Measurements from ENCODE around the gene SLC34A3. TPM values are rescaled to one million over a fixed set of nuclear protein-coding genes. Genes with fewer than 3 reads are reported as not detected.

The SLC34A3 gene
- total and polyA plus RNA-seq, 4 donors: 0.03 to 0.65 (median 0.12) TPM; not detected in 1

GRCh38 chr9:137218754-137219271 lies 11.9 kb upstream of the SLC34A3 start:
- TF ChIP-seq CTCF (IDR thresholded peaks at IDR 0.05; ENCODE audit: control extremely low read depth, extremely low read depth): no peak
- Histone ChIP-seq H3K27me3 (ENCODE audit: control insufficient read depth in 3 of 3, insufficient read depth in 3 of 3, low read length in 2 of 3) (no peaks in the 10 kb centered on the region), H3K9ac (ENCODE audit: insufficient read depth in 1 of 2, low read length in 2 of 2) (no peak overlapping the region), H3K36me3 (ENCODE audit: control insufficient read depth in 4 of 4, insufficient read depth in 4 of 4, low read length in 4 of 4) (peaks cover 0 to 23% (median 3%) of the 10 kb centered on the region in 4 donors), H3K4me1 (ENCODE audit: control insufficient read depth in 5 of 5, insufficient read depth in 5 of 5, low read length in 5 of 5) (peaks cover 0 to 19% (median 1%) of the 10 kb centered on the region in 5 donors), H3K9me3 (ENCODE audit: control insufficient read depth in 4 of 4, insufficient read depth in 3 of 4, low read length in 3 of 4) (no peaks in the 10 kb centered on the region), H3K4me3 (no peak overlapping the region), H3K27ac (ENCODE audit: low read depth in 1 of 2, low read length in 1 of 2) (peak overlapping the region; percentile 72 to 73)
- peak; percentile 15 for ATAC-seq (ENCODE audit: insufficient read depth, low FRiP score)
- WGBS, 2 donors: 59 to 77% methylated on average over 12 of the region's 12 CpGs
- no peak for DNase-seq

GRCh38 chr9:137219757-137220316 lies 10.9 kb upstream of the SLC34A3 start:
- DNase-seq (no peak), ATAC-seq (ENCODE audit: insufficient read depth, low FRiP score) (no peak)
- no peak overlapping the region for H3K4me3 ChIP-seq
- H3K36me3 ChIP-seq (ENCODE audit: control insufficient read depth in 4 of 4, insufficient read depth in 4 of 4, low read length in 4 of 4): peaks cover 0 to 17% (median 3%) of the 10 kb centered on the region in 4 donors
- no peaks in the 10 kb centered on the region for H3K27me3 ChIP-seq (ENCODE audit: control insufficient read depth in 3 of 3, insufficient read depth in 3 of 3, low read length in 2 of 3)
- H3K4me1 ChIP-seq (ENCODE audit: control insufficient read depth in 5 of 5, insufficient read depth in 5 of 5, low read length in 5 of 5): peaks cover 0 to 21% (median 5%) of the 10 kb centered on the region in 5 donors
- 92 to 95% methylated on average over 10 of the region's 10 CpGs for WGBS, 2 donors
- H3K27ac ChIP-seq (ENCODE audit: low read depth in 1 of 2, low read length in 1 of 2): no peak overlapping the region
- H3K9me3 ChIP-seq (ENCODE audit: control insufficient read depth in 4 of 4, insufficient read depth in 3 of 4, low read length in 3 of 4): no peaks in the 10 kb centered on the region
- H3K9ac ChIP-seq (ENCODE audit: insufficient read depth in 1 of 2, low read length in 2 of 2): no peak overlapping the region
- TF ChIP-seq CTCF (IDR thresholded peaks at IDR 0.05; ENCODE audit: control extremely low read depth, extremely low read depth): no peak

- Histone ChIP-seq H3K9me3 (ENCODE audit: control insufficient read depth in 4 of 4, insufficient read depth in 3 of 4, low read length in 3 of 4) (no peaks in the 10 kb centered on the region), H3K9ac (ENCODE audit: insufficient read depth in 1 of 2, low read length in 2 of 2) (no peak overlapping the region), H3K27ac (ENCODE audit: low read depth in 1 of 2, low read length in 1 of 2) (no peak overlapping the region), H3K4me3 (no peak overlapping the region), H3K4me1 (ENCODE audit: control insufficient read depth in 5 of 5, insufficient read depth in 5 of 5, low read length in 5 of 5) (peaks cover 0 to 21% (median 5%) of the 10 kb centered on the region in 5 donors), H3K36me3 (ENCODE audit: control insufficient read depth in 4 of 4, insufficient read depth in 4 of 4, low read length in 4 of 4) (peaks cover 0 to 10% (median 3%) of the 10 kb centered on the region in 4 donors), H3K27me3 (ENCODE audit: control insufficient read depth in 3 of 3, insufficient read depth in 3 of 3, low read length in 2 of 3) (no peaks in the 10 kb centered on the region)
- ATAC-seq (ENCODE audit: insufficient read depth, low FRiP score) (no peak), DNase-seq (no peak)
- WGBS, 2 donors: 92 to 94% methylated on average over 52 of the region's 52 CpGs
- no peak for TF ChIP-seq CTCF (IDR thresholded peaks at IDR 0.05; ENCODE audit: control extremely low read depth, extremely low read depth)
Measured at GRCh38 chr9:137220317-137221094, 10.2 kb upstream of the SLC34A3 start.

Measured in lung (tissue), 12 donors.